Panc1 (cell line): Measurements from ENCODE around the gene PAPPA.

Source experiments
- POLR2AphosphoS5 ChIP-seq: IDR thresholded peaks from 2 replicates; pipeline ENCODE4 v1.6.1; 2012; ENCODE audit warnings: mild to moderate bottlenecking, low read depth, low read length, moderate library complexity
- SIN3A ChIP-seq: IDR thresholded peaks from 2 replicates; pipeline ENCODE4 v1.6.1; 2012; ENCODE audit warnings: low read depth, mild to moderate bottlenecking, low read length, moderate library complexity, borderline replicate concordance; ENCODE audit not compliant: insufficient read depth
- TCF7L2 ChIP-seq: IDR thresholded peaks from 2 replicates; pipeline ENCODE4 v1.6.1; 2011; ENCODE audit warnings: mild to moderate bottlenecking, low read depth, low read length, inconsistent platforms
- TF ChIP-seq, protein P1 (sequence below), 2 experiments: IDR thresholded peaks; 2 replicates each; pipeline ENCODE4 v1.6.1; 2011 to 2012; ENCODE audit warnings: low read depth in 2 of 2, control low read depth in 1 of 2, low read length in 1 of 2, mild to moderate bottlenecking in 1 of 2, moderate library complexity in 1 of 2; ENCODE audit not compliant: insufficient read depth in 1 of 2
- TF ChIP-seq, protein P2 (sequence below): fragments of 450-650 bp; IDR thresholded peaks from 2 replicates; pipeline ENCODE4 v1.5.1; 2017; ENCODE audit warnings: mild to moderate bottlenecking

DNA sequence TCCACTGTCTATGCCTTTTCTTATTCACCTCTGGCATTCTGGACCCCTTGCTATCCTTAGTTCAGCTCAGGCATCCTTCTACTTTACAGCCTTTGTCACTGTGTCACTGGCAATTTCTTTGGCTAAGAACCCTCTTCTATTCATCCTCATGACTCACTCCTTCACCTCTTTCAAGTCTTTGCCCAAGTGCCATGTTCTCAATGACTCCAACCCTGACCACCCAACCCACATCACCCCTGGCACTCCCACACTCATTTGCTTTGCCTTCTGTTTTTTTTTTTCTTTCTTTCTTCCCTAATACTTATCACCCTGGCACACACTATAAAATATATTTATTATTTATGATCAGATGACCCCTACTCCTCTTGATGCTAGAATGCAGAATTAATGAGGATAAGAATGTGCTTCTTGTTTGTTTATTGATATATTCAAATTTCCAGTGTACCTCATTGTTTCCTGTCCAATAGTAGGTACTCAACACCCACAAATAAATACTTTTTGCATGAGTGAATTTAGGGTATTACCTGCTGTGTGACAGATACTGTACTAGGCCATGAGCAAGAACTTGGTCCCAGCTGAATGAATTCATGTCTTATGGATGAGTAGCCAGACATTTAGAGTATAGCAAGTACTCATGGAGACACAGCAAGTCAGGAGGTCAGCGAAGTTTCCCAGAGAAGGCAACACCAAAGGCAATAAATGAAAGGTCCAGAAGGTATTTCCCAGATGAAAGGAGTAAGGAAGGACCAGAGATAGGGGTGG is 236.1 kb downstream of the PAPPA start:
- TF ChIP-seq, protein P1, sequence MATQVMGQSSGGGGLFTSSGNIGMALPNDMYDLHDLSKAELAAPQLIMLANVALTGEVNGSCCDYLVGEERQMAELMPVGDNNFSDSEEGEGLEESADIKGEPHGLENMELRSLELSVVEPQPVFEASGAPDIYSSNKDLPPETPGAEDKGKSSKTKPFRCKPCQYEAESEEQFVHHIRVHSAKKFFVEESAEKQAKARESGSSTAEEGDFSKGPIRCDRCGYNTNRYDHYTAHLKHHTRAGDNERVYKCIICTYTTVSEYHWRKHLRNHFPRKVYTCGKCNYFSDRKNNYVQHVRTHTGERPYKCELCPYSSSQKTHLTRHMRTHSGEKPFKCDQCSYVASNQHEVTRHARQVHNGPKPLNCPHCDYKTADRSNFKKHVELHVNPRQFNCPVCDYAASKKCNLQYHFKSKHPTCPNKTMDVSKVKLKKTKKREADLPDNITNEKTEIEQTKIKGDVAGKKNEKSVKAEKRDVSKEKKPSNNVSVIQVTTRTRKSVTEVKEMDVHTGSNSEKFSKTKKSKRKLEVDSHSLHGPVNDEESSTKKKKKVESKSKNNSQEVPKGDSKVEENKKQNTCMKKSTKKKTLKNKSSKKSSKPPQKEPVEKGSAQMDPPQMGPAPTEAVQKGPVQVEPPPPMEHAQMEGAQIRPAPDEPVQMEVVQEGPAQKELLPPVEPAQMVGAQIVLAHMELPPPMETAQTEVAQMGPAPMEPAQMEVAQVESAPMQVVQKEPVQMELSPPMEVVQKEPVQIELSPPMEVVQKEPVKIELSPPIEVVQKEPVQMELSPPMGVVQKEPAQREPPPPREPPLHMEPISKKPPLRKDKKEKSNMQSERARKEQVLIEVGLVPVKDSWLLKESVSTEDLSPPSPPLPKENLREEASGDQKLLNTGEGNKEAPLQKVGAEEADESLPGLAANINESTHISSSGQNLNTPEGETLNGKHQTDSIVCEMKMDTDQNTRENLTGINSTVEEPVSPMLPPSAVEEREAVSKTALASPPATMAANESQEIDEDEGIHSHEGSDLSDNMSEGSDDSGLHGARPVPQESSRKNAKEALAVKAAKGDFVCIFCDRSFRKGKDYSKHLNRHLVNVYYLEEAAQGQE (IDR thresholded peaks at IDR 0.05; ENCODE audit: insufficient read depth in 1 of 2, low read depth in 2 of 2, low read length in 1 of 2), result no peak
- TF ChIP-seq SIN3A, result no peak
- no peak for TF ChIP-seq POLR2AphosphoS5
- TF ChIP-seq, protein P2, sequence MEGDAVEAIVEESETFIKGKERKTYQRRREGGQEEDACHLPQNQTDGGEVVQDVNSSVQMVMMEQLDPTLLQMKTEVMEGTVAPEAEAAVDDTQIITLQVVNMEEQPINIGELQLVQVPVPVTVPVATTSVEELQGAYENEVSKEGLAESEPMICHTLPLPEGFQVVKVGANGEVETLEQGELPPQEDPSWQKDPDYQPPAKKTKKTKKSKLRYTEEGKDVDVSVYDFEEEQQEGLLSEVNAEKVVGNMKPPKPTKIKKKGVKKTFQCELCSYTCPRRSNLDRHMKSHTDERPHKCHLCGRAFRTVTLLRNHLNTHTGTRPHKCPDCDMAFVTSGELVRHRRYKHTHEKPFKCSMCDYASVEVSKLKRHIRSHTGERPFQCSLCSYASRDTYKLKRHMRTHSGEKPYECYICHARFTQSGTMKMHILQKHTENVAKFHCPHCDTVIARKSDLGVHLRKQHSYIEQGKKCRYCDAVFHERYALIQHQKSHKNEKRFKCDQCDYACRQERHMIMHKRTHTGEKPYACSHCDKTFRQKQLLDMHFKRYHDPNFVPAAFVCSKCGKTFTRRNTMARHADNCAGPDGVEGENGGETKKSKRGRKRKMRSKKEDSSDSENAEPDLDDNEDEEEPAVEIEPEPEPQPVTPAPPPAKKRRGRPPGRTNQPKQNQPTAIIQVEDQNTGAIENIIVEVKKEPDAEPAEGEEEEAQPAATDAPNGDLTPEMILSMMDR, result no peak
- TF ChIP-seq TCF7L2, result no peak
